Gastrocnemius medialis (tissue), 4 donors: ENCODE data around the gene DKK1.

Experiments
- CTCF ChIP-seq, 5 experiments: fragments of 450-650 bp in 3 of 5; fragments of 200-600 bp in 2 of 5; sonication (generic) in 2 of 5; IDR thresholded peaks in 4 of 5; conservative IDR thresholded peaks in 1 of 5; 1 replicate in 4 of 5; 2 replicates in 1 of 5; pipeline ENCODE4 v1.5.1; 2016 to 2019; ENCODE audit warnings: antibody characterized with exemption in 5 of 5, mild to moderate bottlenecking in 3 of 5, moderate library complexity in 3 of 5
- POLR2A ChIP-seq, 2 donors: fragments of 450-650 bp; IDR thresholded peaks; one replicate each; pipeline ENCODE4 v1.6.1; 2017; ENCODE audit warnings: antibody characterized with exemption in 2 of 2, mild to moderate bottlenecking in 2 of 2, moderate library complexity in 2 of 2

- no peak for TF ChIP-seq POLR2A (IDR thresholded peaks at IDR 0.05)
- TF ChIP-seq CTCF (IDR thresholded peaks at IDR 0.05 in 4 of 5, conservative IDR thresholded peaks at IDR 0.05 in 1 of 5) = no peak
Observed at GRCh38 chr10:52276986-52277385, 37.1 kb upstream of the DKK1 start.
